GM12874 (cell line): ENCODE data around the gene SPDYC.

Experiments
- CTCF ChIP-seq: IDR thresholded peaks from 2 replicates; pipeline ENCODE4 v1.5.1; 2011; ENCODE audit warnings: low read depth, mild to moderate bottlenecking, control low read depth, low read length, moderate library complexity; ENCODE audit not compliant: insufficient read depth

The SPDYC gene

GRCh38 chr11:65136515-65137096, 33.4 kb upstream of the SPDYC start:
- TF ChIP-seq CTCF, result no peak

GRCh38 chr11:65141896-65142494, 28.0 kb upstream of the SPDYC start:
- no peak for TF ChIP-seq CTCF

- no peak for TF ChIP-seq CTCF
Measured at GRCh38 chr11:65147352-65148075, 22.5 kb upstream of the SPDYC start.

- TF ChIP-seq CTCF, result no peak
Measured at GRCh38 chr11:65148657-65149056, 21.4 kb upstream of the SPDYC start.

GRCh38 chr11:65150509-65151299, 19.3 kb upstream of the SPDYC start:
- no peak for TF ChIP-seq CTCF

GRCh38 chr11:65151331-65151899, 18.6 kb upstream of the SPDYC start:
- no peak for TF ChIP-seq CTCF

- no peak for TF ChIP-seq CTCF
Measured at GRCh38 chr11:65152122-65152521, 17.9 kb upstream of the SPDYC start.
